Measurements from ENCODE around the gene SIPA1L3. TPM values are rescaled to one million over a fixed set of nuclear protein-coding genes. Genes with fewer than 3 reads are reported as not detected.

The SIPA1L3 gene
- total and polyA plus RNA-seq, 2 experiments from 2014 or later = 9.3 to 30.3 TPM

GRCh38 chr19:37872383-37872782 is 34.6 kb upstream of the SIPA1L3 start:
- Histone ChIP-seq H3K4me3 (no peak overlapping the region), H3K4me1 (ENCODE audit: low read depth) (no peaks in the 10 kb centered on the region), H3K27me3 (no peaks in the 10 kb centered on the region), H3K27ac (no peak overlapping the region), H3K9me3 (ENCODE audit: low read depth) (no peaks in the 10 kb centered on the region), H3K36me3 (no peaks in the 10 kb centered on the region)
- no peak for TF ChIP-seq CTCF (IDR thresholded peaks at IDR 0.05; ENCODE audit: low read depth, low read length)
- DNase-seq (ENCODE audit: low read depth in 1 of 2, low spot score in 1 of 2) = no peak

GRCh38 chr19:37874784-37875183 is 32.2 kb upstream of the SIPA1L3 start:
- Histone ChIP-seq H3K27ac (no peak overlapping the region), H3K27me3 (no peaks in the 10 kb centered on the region), H3K36me3 (no peaks in the 10 kb centered on the region), H3K4me3 (no peak overlapping the region), H3K4me1 (ENCODE audit: low read depth) (no peaks in the 10 kb centered on the region), H3K9me3 (ENCODE audit: low read depth) (no peaks in the 10 kb centered on the region)
- no peak for TF ChIP-seq CTCF (IDR thresholded peaks at IDR 0.05; ENCODE audit: low read depth, low read length)
- DNase-seq (ENCODE audit: low read depth in 1 of 2, low spot score in 1 of 2) = no peak

GRCh38 chr19:37876032-37876431 is 31.0 kb upstream of the SIPA1L3 start:
- Histone ChIP-seq H3K36me3 (no peaks in the 10 kb centered on the region), H3K9me3 (ENCODE audit: low read depth) (no peaks in the 10 kb centered on the region), H3K27me3 (no peaks in the 10 kb centered on the region), H3K4me3 (no peak overlapping the region), H3K27ac (no peak overlapping the region), H3K4me1 (ENCODE audit: low read depth) (no peaks in the 10 kb centered on the region)
- DNase-seq (ENCODE audit: low read depth in 1 of 2, low spot score in 1 of 2) = no peak
- TF ChIP-seq CTCF (IDR thresholded peaks at IDR 0.05; ENCODE audit: low read depth, low read length) = no peak

- DNase-seq (ENCODE audit: low read depth in 1 of 2, low spot score in 1 of 2) = no peak
- H3K4me1 ChIP-seq (ENCODE audit: low read depth) = no peaks in the 10 kb centered on the region
- H3K27ac ChIP-seq = no peak overlapping the region
- no peak overlapping the region for H3K4me3 ChIP-seq
- no peaks in the 10 kb centered on the region for H3K9me3 ChIP-seq (ENCODE audit: low read depth)
- no peaks in the 10 kb centered on the region for H3K36me3 ChIP-seq
- no peak for TF ChIP-seq CTCF (IDR thresholded peaks at IDR 0.05; ENCODE audit: low read depth, low read length)
- no peaks in the 10 kb centered on the region for H3K27me3 ChIP-seq
These were observed 29.9 kb upstream of the SIPA1L3 start for GRCh38 chr19:37877147-37877546.

GRCh38 chr19:37885392-37885791 is 21.6 kb upstream of the SIPA1L3 start:
- H3K9me3 ChIP-seq (ENCODE audit: low read depth) = no peaks in the 10 kb centered on the region
- H3K27me3 ChIP-seq = no peaks in the 10 kb centered on the region
- no peaks in the 10 kb centered on the region for H3K36me3 ChIP-seq
- H3K4me1 ChIP-seq (ENCODE audit: low read depth) = no peaks in the 10 kb centered on the region
- no peak for DNase-seq (ENCODE audit: low read depth in 1 of 2, low spot score in 1 of 2)
- no peak overlapping the region for H3K27ac ChIP-seq
- no peak for TF ChIP-seq CTCF (IDR thresholded peaks at IDR 0.05; ENCODE audit: low read depth, low read length)
- no peak overlapping the region for H3K4me3 ChIP-seq

- no peaks in the 10 kb centered on the region for H3K9me3 ChIP-seq (ENCODE audit: low read depth)
- no peak overlapping the region for H3K4me3 ChIP-seq
- H3K36me3 ChIP-seq = no peaks in the 10 kb centered on the region
- no peaks in the 10 kb centered on the region for H3K4me1 ChIP-seq (ENCODE audit: low read depth)
- no peak overlapping the region for H3K27ac ChIP-seq
- no peak for DNase-seq (ENCODE audit: low read depth in 1 of 2, low spot score in 1 of 2)
- no peak for TF ChIP-seq CTCF (IDR thresholded peaks at IDR 0.05; ENCODE audit: low read depth, low read length)
- H3K27me3 ChIP-seq = no peaks in the 10 kb centered on the region
These were observed 20.4 kb upstream of the SIPA1L3 start for GRCh38 chr19:37886571-37886970.
